ENCODE measurements around the gene PARVA. TPM values are rescaled to one million over a fixed set of nuclear protein-coding genes. Genes with fewer than 3 reads are reported as not detected.

The PARVA gene
- total RNA-seq, 2 donors from 2014 or later, result 55.9 to 58.1 TPM

DNA sequence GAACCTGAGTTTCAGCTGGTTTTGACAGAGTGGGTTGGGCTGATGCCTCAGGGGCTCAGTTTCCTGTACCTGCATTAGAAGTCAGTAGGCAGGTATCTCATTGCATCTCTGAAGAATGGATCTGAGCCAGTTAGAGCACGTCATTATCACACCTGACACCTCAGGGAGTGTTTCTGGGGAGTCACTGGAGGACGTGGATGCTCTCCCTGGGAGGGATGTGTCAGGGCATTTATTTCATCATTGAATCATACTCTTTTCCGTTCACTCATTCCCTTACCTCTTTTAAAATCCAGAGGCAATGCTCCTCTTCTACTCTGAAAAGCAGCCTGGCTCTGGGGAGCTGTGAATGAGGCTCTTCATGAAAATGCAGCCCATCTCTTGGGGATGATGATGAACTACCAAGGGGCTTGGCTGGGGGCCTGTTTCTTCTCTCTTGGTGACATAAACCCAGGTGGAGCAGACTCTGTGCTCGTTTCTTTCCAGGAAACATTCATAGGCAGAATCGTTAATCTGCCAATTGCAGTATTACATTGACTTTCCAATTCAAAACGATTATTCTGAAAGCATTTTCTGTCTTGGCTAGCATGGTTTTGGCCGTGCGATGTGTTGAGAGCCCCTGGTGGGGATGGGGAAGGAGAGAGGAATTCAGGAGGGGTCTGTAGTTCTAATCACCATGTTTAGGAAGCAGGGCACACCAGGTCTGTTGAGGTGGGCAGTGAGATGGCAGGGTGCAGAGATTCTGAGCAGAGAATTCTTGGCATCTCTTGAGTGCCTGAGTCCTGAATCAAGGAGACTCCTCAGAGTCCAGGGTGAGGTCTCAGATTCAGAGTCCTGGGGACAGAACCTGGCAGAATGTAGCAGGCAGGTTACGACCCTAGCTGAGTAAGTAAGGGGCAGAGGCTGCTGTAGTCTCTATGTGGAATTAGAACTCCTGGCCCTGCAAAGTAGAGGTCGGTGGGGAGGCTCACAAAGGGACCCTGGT lies 12.6 kb downstream of the PARVA start:
- H3K4me3 ChIP-seq, result no peak overlapping the region
- no peak for DNase-seq (ENCODE audit: low spot score)

DNA sequence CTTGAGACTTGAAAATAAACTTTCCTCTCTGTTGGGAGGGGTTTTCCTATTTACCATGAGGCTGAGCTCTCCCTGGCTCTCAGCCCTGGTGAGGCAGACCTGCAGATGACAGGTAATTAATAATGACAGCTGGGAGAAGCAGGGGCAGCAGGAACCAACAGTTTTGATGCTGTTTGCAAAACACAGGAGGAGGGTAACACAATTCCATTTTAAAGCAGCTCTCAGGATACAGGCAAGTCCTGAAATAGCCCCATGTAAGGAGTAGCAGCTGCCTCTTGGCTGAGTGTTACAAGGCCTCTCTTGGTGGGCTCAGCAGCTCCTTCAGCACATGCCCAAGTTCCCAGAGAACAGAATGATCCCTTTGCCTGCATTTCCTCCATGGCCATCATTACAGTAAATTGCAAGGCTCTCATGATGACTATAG lies 13.3 kb downstream of the PARVA start:
- H3K4me3 ChIP-seq, result no peak overlapping the region
- TF ChIP-seq, protein P1, sequence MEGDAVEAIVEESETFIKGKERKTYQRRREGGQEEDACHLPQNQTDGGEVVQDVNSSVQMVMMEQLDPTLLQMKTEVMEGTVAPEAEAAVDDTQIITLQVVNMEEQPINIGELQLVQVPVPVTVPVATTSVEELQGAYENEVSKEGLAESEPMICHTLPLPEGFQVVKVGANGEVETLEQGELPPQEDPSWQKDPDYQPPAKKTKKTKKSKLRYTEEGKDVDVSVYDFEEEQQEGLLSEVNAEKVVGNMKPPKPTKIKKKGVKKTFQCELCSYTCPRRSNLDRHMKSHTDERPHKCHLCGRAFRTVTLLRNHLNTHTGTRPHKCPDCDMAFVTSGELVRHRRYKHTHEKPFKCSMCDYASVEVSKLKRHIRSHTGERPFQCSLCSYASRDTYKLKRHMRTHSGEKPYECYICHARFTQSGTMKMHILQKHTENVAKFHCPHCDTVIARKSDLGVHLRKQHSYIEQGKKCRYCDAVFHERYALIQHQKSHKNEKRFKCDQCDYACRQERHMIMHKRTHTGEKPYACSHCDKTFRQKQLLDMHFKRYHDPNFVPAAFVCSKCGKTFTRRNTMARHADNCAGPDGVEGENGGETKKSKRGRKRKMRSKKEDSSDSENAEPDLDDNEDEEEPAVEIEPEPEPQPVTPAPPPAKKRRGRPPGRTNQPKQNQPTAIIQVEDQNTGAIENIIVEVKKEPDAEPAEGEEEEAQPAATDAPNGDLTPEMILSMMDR (IDR thresholded peaks at IDR 0.05), result no peak
- no peaks in the 10 kb centered on the region for H3K9me3 ChIP-seq
- peak overlapping the region; percentile 4 to 30 for H3K27ac ChIP-seq
- H3K27me3 ChIP-seq, result no peaks in the 10 kb centered on the region
- no peak for DNase-seq (ENCODE audit: low spot score)
- peaks cover 0 to 59% of the 10 kb centered on the region in 2 donors for H3K4me1 ChIP-seq
- no peaks in the 10 kb centered on the region for H3K36me3 ChIP-seq

More for the DNA sequence above, 12.6 kb downstream of the PARVA start:
- H3K9me3 ChIP-seq, result no peaks in the 10 kb centered on the region
- H3K27me3 ChIP-seq, result no peaks in the 10 kb centered on the region
- peaks cover 0 to 64% of the 10 kb centered on the region in 2 donors for H3K4me1 ChIP-seq
- peak overlapping the region; percentile 24 to 60 for H3K27ac ChIP-seq
- TF ChIP-seq, protein P1 (IDR thresholded peaks at IDR 0.05), result no peak
- H3K36me3 ChIP-seq, result no peaks in the 10 kb centered on the region

DNA sequence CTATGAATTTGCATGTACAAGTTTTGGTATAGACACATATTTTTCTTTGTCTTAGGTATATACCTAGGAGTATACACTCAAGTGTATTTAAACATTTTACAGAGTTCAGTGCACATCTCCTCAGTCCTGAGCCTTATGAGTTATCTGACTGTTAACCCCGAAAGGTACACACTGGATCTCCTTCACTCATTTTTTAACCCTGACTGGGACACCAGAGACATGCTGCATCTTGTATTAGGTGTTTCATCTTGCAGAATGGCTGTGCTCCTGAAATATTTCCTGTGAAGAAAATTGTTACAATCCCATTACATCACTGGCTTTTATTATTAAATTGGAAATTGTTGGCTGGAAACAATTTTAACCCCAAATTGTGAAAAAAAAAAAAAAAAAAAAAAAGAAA lies 15.3 kb downstream of the PARVA start:
- no peak overlapping the region for H3K4me3 ChIP-seq
- H3K27ac ChIP-seq, result no peak overlapping the region
- TF ChIP-seq, protein P1 (IDR thresholded peaks at IDR 0.05), result no peak
- no peaks in the 10 kb centered on the region for H3K9me3 ChIP-seq
- H3K4me1 ChIP-seq, result peaks cover 0 to 50% of the 10 kb centered on the region in 2 donors
- H3K36me3 ChIP-seq, result no peaks in the 10 kb centered on the region
- no peak for DNase-seq (ENCODE audit: low spot score)
- H3K27me3 ChIP-seq, result no peaks in the 10 kb centered on the region

DNA sequence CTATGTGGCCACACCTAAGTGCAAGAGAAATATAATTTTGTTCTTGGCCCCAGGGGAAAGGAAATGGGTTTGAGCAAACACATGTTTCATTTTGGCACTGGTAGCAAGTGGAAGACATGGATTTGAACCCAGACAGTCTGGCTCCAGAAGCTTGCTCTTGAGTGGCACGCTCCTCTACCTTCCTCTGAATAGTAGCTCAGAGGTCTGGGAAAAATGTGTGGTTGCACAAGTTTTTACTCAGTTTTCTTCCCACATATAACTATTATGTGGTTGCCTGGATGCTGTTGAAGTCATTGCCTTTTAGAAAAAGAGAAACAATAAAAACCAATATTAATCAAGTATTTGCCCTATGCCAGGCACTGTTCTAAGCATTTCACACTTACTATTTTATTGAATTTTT lies 16.3 kb downstream of the PARVA start:
- Histone ChIP-seq H3K27me3 (no peaks in the 10 kb centered on the region), H3K4me1 (peaks cover 0 to 52% of the 10 kb centered on the region in 2 donors)

DNA sequence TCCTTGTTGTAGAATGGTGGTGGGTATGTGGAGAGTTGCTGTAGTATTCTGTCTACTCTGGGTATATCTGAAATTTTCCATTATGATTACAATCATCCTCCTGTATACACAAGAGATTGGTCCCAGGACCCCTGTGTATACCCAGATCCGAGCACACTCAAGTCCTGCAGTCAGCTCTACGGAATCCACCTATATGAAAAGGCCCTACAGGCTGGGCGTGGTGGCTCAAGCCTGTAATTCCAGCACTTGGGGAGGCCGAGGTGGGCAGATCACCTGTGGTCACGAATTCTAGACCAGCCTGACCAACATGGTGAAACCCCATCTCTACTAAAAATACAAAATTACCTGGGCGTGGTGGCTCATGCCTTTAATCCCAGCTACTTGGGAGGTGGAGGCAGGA lies 17.2 kb downstream of the PARVA start:
- no peaks in the 10 kb centered on the region for H3K36me3 ChIP-seq
- H3K4me1 ChIP-seq, result peaks cover 0 to 52% of the 10 kb centered on the region in 2 donors
- DNase-seq (ENCODE audit: low spot score), result no peak
- no peaks in the 10 kb centered on the region for H3K27me3 ChIP-seq
- no peak overlapping the region for H3K4me3 ChIP-seq
- H3K9me3 ChIP-seq, result no peaks in the 10 kb centered on the region
- H3K27ac ChIP-seq, result no peak overlapping the region
- TF ChIP-seq, protein P1 (IDR thresholded peaks at IDR 0.05), result no peak

More for the DNA sequence above, 16.3 kb downstream of the PARVA start:
- Histone ChIP-seq H3K4me3 (no peak overlapping the region), H3K27ac (no peak overlapping the region), H3K9me3 (no peaks in the 10 kb centered on the region), H3K36me3 (no peaks in the 10 kb centered on the region)
- TF ChIP-seq, protein P1 (IDR thresholded peaks at IDR 0.05), result no peak
- no peak for DNase-seq (ENCODE audit: low spot score)

Measured in right atrium auricular region (tissue), 2 donors.